OCI-LY1 (cell line): Measurements from ENCODE around the gene DTX1.

Experiments used
- CTCF ChIP-seq: fragments of 200-600 bp; sonication (generic), shearing (Covaris generic); IDR thresholded peaks from 2 replicates; pipeline ENCODE4 v1.5.1; 2017; ENCODE audit warnings: mild to moderate bottlenecking, antibody characterized with exemption, low read length, moderate library complexity, mixed read lengths
- EZH2 ChIP-seq: fragments of 200-600 bp; sonication (generic), shearing (Covaris generic); IDR thresholded peaks from 2 replicates; pipeline ENCODE4 v1.8.0; 2017; ENCODE audit warnings: borderline replicate concordance, mixed run types, mild to moderate bottlenecking, antibody characterized with exemption, low read length, moderate library complexity, mixed read lengths

GRCh38 chr12:113030875-113031525, 25.5 kb upstream of the DTX1 start:
- TF ChIP-seq CTCF (peak; percentile 81), EZH2 (no peak)
